HG03175 (cell line): ENCODE results near the gene HORMAD2.
"Not testable (repeated sequence)": the region's sequence is repeated elsewhere in the genome, so short reads cannot be mapped to it uniquely, and the experiment has no call there.

Experiments used
- ATAC-seq: cut with Tn5 transposase; IDR thresholded peaks from one replicate; pipeline ENCODE4 v1.9.1; 2021; ENCODE audit warnings: mild to moderate bottlenecking, moderate library complexity; ENCODE audit not compliant: unreplicated experiment

Gene HORMAD2

GRCh38 chr22:30187529-30188407 is 107.5 kb downstream of the HORMAD2 start:
- no peak for ATAC-seq

DNA sequence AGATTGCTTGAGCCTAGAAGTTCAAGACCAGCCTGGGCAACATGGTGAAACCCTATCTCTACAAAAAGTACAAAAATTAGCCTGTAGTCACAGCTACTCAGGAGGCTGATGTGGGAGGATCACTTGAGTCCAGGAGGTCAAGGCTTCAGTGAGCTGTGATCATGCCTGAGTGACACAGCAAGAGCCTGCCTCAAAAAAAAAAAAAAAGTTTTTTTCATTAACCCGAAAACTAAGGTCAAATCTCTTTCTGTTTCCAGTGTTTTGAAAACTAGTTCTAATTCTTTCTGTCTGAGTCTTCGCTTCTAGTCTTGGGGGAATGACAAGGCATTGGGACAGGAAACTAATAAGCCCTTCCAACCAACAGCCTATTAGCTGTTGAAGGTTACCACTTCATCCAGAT is 108.6 kb downstream of the HORMAD2 start:
- no peak for ATAC-seq

- ATAC-seq: no peak
Observed at GRCh38 chr22:30190574-30190973, 110.3 kb downstream of the HORMAD2 start.

DNA sequence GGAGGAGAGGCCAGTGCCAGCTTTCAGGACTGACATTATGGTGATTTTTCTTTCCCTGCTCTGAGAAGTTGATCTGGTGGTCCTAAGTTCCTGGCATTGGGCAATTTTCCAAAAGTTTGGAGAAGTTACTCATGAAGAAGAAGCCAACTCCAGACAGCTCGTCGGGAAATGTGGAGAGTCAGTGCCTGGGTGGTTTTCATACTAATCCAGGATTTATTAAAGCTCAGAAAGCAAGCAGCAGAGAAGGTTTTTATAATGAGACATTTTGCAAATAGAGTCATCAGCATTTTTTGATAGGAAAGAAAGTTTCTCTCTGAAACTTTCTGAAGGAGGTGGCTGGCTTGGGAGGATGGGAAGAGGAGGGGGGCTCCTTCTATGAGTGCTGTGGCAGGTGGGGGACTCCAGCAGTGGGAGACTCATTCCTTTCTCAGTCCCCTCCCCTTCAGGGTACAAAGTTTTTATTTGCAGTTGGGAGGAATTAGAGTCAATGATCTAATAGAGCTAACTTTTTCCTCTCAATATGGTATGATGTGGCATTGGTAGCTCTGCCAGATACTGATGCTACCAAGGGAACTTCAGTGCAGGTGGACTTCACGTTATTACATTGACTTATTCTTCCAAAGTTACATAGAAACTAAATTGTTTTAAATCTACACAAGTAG is 110.9 kb downstream of the HORMAD2 start:
- ATAC-seq: no peak

DNA sequence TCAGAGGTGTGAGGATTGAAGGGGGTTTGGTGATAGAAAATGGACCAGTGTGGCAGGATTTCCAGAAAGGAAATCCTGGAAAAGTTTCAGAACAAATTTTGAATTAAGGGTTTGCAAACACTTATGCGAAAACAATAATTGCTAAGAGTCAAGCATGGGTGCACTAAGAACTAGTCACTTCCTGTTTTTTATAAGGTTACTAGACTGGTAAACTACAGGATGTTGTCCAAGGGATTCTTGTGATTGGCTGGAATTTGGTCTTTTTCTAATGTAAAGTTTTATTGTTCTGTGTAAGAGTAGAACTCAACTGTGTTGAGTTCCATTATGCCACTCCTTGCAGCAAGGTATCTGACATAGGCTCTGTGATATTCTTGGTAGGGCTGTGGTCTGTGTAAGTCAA is 112.2 kb downstream of the HORMAD2 start:
- no peak for ATAC-seq

DNA sequence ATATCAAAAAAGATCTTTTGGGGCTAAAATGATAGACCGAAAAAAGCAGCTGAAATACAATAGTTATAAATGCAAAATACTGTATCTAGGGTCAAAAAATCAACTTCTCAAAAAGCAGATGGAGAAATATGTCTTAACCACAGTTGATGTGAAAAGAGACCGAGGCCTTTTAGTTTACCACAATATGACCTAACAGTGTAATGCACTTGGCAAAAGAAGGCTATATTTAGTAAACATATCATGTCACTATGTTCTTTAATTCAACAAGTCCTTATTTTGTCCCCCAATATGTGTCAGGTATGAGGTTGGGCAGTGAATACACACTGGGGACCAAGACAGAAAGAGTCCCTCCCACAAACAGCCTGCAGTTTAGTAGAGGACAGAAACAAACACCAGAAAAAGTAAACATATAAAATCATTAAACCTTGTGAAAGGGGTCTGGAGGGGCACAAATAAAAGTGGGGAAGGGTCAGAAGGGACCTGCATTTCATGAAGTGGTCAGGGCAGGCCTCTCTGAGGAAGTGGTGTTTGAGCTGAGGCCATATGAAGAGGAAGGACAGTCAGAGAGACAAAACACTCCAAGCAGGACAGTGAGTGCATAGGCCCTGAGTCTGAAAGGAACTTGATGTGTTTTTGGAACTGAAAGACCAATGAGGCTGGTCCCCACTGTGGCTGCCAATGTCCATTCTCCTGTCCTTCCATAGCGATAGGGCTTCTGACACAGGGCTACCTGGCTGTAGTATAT is 112.9 kb downstream of the HORMAD2 start:
- no peak for ATAC-seq

DNA sequence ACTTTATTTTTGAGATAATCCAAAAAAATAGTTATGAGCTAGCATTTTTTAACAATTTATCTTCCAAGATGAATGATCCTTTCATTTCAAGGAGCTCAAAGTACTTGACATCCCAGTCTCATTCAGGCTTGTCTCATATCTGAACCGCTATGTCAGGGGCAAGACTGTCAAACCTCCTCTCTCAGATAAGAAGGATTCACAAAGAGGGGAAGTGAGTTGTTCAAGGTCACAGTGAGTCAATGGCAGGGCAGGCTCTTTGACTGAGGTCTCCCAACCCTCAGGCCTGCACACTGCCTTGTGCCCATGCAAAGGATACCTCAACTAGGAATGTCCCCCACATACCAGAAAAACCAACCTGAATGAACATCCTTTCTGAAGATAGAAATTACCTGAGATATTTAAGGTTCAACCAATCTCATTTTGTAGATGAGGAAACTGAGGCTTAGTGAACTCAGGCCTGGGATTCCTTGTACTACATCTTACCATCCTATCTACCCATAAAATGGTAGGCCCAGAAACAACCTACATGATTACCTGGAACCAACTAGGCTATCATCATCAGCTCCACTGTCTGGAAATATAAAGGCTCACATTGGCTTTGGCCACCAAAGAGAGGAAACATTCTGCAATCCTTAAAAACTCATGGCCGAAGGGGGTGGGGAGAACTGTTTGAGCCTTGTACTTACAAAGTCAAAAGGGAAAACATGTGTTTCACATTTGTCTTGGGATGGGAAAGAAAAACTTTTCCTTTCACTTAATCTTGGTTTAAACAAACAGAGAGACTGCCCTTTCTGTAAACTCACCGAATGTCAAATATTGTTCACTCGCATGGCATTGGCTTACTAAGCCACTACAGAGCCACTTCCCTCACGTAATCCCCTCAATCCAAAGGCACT is 115.2 kb downstream of the HORMAD2 start:
- ATAC-seq: no peak

- no peak for ATAC-seq
Observed at GRCh38 chr22:30196141-30196879, 116.0 kb downstream of the HORMAD2 start.

DNA sequence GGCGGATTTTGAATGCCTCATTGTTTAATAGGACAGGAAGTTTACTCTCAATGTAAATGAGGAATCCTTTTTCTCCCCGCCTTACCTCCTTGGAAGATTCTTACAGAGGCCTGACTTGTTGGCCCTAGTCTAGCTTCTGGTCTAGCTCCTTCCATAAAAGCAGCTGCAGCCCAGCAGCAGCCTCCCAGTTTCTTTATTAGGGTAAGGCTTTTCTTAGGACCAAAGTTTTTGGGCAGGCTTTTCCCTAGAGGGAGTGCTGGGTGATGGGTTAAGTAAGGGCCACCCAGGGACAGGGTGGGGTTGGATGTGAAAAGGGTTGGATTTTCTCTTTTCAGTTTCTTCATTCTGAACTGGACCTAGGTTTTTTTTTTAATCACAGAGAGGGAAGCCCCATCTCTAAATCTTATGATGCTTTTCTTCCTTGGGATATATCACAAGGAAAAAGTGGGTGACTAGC is 116.6 kb downstream of the HORMAD2 start:
- ATAC-seq: no peak

GRCh38 chr22:30197389-30197788 is 117.1 kb downstream of the HORMAD2 start:
- no peak for ATAC-seq

- no peak for ATAC-seq
Observed at GRCh38 chr22:30198152-30198825, 118.0 kb downstream of the HORMAD2 start.

- ATAC-seq: no peak
Observed at GRCh38 chr22:30198921-30199320, 118.7 kb downstream of the HORMAD2 start.

GRCh38 chr22:30200905-30201304 is 120.6 kb downstream of the HORMAD2 start:
- ATAC-seq: not testable (repeated sequence)

- no peak for ATAC-seq
Observed at GRCh38 chr22:30201945-30202344, 121.7 kb downstream of the HORMAD2 start.

DNA sequence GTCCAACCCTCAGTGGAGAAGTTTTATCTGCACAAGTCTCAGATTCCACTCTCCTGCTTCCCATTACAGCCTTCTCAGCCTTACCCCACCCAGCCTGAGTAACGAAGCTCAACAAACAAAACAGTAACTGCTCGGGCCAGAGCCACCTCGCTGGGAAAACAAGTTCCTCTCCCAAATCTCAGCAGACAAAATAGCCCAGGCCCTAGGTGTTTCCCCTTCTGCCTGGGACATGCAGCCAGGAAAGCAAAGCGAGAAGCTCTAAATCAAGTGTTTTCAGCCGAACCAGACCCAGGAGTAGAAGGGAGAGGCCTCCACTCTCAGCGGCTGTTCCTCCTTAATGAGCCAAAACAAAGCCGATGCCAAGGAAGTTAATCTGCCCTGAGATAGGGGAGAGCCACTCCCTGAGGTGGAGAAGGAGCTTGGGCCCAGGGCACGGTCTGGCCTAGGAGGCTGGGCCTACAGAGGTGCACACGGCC is 122.3 kb downstream of the HORMAD2 start:
- no peak for ATAC-seq

DNA sequence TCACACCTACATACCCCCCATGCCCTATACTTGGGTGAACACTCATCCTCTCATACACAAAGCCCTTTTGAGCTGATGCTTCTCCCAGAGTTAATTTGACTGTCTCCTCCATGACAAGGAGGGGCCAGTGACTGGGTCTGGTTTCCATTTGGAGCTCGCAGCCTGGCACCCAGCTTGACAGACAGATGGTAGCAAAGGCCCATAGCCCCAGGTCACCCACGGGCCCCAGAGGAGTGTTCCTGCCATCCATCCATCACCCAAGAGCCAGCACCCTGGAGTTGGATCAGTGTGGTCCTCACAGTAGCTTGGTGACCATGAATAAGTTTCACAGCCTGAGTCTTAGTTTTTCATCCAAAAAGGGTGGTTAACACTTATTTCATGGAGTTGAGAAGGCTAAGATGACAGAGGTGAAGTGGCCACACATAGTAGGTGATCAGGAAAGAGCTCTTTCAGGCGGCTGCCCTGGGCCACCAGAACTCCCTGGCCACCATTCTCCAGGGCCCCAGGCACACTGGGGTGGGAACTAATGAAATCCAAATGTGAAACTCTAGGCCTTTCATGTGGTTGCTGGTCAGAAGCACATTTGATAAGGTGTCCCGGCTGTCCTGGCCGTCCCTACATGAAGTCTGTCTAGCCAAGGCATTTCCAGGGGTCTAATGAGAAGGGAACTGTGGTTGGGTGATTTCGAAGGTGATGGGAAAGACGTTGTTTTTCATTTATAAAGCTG is 123.9 kb downstream of the HORMAD2 start:
- no peak for ATAC-seq

DNA sequence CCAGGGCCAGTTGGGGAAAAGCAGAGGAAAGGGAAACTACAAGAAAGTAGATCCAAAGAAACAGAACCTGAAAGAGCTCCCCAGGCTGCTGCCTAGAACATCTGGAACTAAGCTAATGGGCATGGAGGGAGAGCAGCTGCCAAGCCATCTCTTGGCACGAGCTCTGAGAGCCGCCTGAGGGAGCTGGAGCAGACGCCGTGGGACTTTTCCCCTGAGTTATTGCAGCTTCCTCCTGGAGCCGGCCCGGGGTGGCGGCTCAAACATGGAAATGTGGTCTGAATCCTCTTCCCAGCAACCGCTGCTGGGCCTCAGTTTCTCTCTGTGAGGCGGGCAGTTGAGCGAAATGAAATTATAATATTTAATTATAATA is 124.5 kb downstream of the HORMAD2 start:
- no peak for ATAC-seq

GRCh38 chr22:30205281-30206115 is 125.2 kb downstream of the HORMAD2 start:
- no peak for ATAC-seq
